NCI-H1930 (cell line): ENCODE data around the gene SMYD4.
"Not testable (repeated sequence)": the region's sequence is repeated elsewhere in the genome, so short reads cannot be mapped to it uniquely, and the experiment has no call there.

Source experiments
- DNase-seq, 2 experiments: peaks; one replicate each; lab custom pipeline; 2025; lab: John Stamatoyannopoulos, UW

Gene SMYD4

DNA sequence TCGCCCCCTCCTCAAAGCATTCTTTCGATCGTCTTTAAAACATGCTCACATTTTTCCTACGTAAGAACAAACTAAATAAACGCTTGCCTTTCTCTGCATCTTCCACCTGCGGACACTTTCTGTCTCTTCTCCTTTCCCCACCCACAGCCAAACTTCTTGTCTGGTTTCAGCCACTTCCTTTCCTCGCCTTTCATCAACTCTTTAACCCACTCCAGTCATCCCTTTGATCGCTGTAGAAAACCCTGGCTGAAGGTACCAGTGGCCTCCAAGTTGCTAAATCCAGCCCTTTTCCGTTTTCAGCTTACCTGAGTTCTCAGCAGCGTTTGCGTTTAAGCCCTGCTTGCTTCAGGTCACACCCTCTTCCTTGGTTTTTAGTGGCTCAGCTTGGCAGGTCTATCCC, 586 bp upstream of the SMYD4 start:
- no peak for DNase-seq

DNA sequence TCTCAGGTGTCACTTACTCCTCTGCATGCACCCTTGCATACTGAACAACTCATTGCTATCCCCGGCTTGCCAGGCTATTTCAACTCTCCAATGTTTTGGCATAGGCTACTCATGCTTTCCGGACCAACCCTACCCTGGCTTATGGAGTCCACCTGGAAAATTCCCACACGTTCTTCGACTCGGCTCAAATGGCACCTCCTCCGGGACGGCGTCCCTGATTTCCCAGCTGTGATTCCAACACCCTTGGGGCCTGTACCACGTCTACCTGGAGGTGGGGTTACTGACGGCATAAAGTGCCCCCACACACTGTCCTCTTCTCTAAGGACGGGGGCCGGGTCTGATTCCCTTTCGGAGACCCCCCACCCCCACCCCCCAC, 498 bp downstream of the SMYD4 start:
- DNase-seq, result no peak

DNA sequence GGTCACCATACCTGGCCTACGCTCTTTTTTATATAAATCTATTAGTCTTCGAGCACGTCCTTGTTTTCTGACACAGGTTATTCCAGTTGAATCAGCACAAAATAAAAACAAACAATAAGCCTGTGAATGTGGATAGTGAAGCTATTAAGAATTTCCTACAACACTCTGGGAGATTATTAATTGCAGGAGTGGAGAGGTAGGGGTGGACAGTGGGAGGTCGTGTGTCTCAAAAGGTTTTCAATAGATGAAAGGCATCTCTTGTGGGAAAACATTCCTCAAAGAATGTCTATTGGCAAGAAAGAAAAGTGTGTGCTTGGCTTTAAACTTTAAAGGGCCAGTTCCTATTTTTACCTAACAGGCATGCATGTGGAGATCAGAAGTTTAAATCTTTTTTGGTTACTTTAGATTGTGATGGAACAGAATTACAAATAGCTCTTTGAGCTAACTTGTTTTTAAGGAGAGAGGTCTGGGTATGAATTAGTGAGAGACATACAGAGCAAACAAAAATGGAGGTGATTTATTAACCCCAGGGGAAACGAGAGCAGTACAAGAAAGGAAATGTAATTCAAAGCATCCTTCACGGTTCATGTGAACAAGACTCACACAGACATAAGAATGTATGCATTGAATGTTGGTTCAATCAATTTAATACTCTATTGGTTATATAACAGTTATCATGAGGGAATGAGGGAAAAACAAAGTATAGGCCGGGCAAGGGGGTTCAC, 9.0 kb downstream of the SMYD4 start:
- DNase-seq, result no peak

DNA sequence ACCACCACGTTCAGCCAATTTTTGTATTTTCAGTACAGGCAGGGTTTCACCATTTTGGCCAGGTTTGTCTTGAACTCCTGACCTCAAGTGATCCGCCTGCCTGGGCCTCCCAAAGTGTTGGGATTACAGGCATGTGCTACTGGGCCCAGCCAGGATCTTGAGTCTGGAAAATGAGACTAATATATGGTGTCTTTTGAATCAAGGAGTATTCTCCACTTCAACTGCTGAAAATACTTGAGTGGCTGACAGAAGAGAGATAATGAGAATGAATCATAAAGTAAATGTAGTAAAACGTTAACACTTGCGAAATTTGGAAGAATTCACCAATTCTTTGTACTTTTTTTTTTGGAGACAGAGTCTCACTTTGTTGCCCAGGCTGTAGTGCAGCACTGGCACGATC, 16.6 kb downstream of the SMYD4 start:
- DNase-seq, result no peak

DNA sequence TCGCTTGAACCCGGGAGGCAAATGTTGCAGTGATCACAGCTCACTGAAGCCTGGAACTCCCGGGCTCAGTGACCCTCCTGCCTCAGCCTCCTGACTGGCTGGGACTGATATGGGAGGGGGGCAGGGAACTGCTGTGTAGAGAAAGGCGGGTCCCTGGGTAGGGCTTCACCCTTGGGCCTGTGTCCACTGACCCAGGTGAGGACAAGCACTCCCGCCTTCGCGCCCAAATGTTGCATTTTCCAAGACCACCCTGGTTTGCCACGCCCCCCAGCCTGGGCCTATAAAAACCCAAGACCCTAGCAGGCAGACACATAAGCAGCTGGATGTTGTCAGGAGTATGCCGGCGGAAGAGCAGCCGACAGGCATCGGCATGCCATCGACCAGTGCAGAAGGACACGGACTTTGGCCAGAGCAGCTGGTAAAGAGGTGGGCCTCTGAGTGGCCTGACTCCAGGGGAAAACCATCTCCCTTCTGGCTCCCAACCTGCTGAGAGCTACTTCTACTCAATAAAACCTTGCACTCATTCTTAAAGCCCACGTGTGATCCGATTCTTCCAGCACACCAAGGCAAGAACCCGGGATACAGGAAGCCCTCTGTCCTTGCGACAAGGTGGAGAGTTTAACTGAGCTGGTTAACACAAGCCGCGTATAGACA, 19.1 kb downstream of the SMYD4 start:
- no peak for DNase-seq

DNA sequence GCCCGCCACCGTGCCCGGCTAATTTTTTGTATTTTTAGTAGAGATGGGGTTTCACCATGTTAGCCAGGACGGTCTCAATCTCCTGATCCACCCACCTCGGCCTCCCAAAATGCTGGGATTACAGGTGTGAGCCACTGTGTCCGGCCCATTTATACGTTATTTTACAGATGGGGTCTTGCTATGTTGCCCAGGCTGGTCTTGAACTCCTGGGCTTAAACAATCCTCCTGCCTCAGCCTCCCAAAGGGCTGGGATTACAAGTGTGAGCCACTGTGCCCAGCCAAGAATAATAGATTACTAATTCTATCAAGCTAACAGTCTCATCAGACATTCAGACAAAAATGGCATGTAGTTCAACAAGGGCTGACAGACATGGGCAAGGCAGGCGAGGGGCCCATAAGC, 19.9 kb downstream of the SMYD4 start:
- not testable (repeated sequence) for DNase-seq

DNA sequence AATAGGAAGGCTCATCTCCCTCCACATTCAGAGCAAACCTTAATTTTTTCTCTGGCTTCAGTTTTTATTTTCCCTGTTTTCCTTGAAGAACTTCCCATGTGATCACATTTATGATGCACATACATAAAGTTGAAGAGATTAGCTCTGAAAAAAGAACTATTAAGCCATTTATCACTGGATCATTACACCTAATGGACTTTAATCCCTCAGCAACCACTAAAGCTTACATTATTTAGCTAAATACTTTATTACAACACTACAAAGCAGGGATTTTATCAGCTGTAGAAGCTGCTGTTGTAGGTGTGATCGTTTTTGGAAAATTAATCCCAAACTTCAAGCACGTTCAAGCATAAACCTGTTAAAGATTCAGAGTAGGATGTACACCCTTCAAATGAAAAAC, 21.1 kb downstream of the SMYD4 start:
- no peak for DNase-seq

DNA sequence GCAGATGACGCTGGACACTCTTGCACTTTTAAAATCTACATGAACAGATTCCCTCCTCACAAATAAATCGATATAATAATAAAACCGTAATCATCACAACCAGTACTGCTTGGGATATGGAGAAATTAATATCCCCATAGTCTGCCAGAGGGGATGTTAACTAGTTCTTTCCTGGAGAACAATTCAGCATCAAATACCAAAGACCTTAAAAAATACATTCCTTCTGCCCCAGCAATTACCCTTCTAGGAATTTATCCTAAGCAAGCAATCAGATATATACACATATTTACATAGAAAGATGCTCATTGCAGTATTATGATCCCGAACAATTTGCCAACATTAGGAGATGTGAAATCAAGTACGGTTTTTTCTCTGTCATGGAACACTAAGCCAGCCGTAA, 21.8 kb downstream of the SMYD4 start:
- DNase-seq, result no peak

DNA sequence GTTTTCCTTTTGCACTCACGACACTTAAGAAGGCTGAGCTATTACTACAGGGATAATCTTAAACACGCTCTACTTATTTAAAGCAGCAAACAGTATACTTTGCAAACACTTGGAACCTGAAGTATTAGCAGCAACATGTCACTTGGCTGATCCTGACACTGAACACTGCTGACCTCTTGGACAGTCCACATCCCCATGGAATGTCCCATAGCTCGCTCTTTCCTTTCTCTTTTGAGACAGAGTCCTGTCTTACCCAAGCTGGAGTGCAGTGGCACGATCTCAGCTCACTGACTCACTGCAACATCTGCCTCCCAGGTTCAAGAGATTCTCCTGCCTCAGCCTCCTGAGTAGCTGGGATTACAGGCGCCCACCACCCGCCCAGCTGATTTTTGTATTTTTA, 26.4 kb downstream of the SMYD4 start:
- DNase-seq, result no peak

DNA sequence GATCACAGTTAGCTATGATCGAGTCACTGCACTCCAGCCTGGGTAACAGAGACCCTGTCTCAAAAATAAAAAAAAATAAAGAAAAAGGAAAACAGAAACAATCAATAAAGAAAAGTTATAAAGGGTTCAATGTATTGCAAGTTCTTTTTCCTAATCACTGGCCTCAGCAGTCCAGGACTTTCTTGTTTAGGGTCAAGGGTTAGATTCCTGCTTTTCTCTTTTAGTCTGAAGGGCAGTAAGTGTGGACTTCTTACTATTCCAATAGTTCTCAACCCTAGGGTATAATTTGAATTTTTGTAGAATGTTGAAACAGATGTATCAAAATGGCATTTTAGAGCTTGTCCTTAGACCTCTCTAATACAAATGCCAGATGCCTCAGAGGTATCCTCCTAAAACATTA, 27.3 kb downstream of the SMYD4 start:
- no peak for DNase-seq

DNA sequence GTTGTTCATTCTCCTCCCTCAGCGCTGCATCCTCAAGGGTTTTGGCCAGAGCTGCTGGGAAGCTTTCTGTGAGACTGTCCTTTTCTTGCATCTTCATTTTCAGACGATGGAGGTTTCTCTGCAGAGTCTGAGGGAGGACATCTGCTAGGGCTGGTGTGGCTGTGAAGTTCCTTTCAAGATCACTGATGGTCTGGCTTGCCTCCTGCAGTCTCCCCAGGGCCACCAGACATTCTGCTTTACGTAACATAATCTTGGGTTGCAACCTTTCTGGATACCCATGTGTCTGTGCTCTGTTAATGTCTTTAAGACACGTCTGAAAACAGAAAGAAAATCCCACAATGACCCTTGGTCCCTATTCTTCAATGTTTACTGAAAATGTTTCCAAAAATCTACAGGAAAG, 29.0 kb downstream of the SMYD4 start:
- no peak for DNase-seq

DNA sequence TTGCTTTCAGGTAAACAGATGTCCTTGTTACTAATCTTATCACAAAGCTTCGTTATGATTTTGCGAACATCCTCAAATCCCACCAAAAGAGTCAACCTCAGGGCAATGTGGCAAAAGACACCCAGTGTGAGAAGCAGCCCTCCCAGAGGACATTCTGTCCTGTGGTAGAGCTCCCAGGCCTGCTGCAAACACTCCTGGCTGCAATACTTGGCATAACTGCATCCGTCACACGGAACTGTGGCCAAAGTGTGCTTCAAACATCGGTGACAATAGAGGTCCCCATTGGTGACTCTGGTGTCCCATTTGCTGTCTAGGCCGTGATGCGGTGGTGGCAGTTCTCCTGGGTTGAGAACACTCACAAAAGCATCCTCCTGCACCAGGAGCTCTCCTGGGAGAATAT, 29.5 kb downstream of the SMYD4 start:
- DNase-seq, result no peak

DNA sequence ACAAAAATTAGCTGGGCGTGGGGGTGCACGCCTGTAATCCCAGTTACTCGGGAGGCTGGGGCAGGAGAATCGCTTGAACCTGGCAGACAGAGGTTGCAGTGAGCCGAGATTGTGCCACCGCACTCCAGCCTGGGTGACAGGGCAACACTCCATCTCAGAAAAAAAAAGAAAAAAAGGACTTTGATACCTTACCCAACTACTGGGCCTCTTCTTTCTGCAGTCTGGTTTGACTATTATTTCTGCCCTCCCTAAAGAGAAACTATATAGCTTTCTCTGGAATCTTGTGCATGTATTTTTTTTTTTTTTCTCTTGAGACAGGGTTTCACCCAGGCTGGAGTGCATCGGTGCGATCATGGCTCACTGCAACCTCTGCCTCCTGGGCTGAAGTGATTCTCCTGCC, 31.9 kb downstream of the SMYD4 start:
- not testable (repeated sequence) for DNase-seq

DNA sequence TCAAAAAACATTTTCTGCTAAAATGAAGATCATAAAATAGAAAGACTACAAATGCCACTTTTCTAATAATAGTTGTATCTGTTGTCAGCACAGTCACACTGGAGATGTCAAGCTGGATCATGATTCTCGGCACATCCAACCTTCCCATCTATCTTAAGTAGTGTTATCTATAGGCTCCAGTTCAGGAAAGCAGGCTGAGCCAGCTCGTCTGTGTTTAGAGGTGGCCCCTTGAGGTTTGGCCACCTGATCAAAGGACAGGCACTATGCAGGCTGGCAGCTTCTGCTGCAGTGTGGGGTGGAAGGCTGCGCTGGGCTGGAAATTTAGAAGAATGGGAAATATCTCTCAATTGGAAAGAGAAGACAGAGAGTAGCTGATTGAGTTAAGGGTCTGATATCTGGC, 32.4 kb downstream of the SMYD4 start:
- DNase-seq, result no peak

DNA sequence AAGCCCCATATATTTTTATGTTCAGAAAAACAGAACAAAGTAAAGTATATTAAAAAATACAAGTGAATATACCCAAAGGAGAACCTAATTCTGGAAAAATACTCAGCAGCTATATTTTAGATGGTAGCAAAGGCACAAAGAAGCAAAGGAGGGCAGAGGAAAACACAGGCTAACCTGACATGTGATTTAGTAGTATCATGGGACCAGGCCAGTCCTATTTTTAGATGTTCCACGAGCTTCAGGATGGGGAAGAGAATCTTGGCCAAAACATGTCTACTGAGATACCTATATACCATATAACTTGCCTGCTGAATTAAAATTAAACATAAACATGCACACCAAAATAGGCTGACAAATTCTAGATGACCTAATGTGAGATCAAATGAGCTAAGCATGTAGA, 32.9 kb downstream of the SMYD4 start:
- DNase-seq, result no peak

DNA sequence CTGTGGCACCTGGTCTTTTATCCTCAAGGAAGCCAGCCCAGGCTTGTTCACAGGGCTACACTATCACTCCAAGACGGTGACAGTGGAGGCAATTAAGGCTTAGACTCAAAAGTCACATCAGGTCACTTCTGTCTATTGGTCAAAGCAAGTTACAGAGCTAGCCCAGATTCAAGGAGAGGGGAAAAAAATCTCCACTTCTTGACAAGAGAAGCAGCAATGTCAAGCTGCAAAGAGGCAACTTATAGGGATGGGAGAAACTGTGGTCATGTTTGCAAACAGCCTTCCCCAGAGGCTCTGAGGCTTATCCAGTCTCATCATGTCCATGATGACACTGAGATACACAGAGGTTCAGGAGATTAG, 36.3 kb downstream of the SMYD4 start:
- no peak for DNase-seq

DNA sequence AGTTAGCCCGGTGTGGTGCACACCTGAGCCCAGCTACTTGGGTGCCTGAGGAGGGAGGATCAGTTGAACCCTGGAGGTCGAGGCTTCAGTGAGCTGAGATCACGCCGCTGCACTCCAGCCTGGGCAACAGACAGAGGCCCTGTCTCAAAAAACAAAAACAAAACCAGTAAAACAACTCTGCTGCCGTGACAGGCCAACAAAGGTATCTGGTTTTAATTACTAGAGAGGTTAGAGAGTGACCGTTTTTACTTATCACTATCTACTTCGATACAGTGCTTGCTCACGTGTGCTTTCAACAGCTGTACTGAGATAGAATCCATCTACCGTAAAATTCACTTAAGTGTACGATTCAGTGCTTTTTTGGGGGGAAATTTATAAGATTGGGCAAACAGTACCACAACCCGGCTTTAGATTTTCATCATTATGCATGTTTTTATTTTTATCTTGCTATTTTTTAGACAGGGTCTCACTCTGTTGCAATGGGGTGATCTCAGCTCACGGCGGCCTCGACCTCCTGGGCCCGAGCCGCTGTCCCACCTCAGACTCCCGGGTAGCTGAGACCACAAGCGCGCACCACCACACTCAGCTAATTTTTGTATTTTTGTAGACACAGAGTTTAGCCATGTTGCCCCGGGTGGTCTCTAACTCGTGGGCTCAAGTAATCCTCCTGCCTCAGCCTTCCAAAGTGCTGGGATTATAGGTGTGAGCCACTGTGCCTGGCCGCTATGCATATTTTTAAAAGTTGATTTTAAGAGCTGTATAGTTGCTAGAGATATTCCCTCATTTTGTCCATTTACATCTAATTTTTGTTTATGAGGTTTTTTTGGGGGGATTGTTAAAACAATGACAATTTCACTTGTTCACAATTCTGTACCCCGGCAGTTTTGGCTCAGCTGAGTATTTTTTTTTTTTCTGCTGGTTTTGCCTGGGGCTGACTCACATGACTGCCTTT, 36.9 kb downstream of the SMYD4 start:
- no peak for DNase-seq

DNA sequence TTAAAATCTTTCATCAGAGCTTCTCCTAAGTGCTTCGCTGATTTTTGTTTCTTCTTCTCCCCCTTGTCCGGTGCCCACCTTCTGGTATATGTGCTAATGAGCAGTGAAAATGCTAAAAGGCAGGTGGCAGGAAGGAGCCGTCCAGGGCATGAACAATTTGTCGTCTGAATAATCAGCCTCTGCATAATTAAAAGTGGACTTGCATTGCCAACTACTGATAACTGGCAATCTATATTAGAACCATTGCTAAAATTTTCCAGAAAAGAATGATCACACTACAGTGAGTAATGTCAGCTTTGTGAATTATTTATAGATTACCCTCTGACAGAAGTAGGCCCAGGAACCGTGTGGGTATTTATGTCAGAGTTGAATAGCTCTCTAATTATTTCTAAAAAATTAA, 39.8 kb downstream of the SMYD4 start:
- no peak for DNase-seq

DNA sequence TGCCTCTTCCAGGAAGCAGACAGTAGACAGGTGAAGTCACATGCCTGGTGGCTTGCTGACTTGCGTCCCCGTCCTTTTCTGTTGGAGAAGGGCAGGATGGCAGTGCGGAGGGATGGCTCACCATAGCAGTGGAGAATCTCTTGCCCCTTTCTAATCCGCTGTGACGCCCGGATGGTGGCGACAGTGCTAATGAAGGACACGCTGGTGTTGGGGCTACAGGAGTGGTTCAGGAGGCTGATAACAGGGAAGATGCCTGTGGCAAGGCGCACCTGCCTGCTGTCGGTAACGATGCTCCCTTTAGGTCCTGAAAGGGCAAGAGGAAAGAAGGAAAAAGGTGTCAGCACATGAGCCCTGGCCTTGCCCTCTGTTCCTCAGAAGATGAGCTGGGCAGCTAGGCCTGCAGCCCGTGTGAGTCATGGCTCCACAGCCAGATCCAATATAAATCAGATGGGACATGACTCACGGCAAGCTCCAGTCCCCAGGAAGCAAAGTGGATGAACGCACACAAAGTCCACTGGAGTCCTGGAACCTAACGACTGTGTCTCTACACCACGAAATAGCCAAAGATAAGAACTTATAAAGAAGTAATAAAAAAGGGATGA, 42.3 kb downstream of the SMYD4 start:
- DNase-seq, result no peak

DNA sequence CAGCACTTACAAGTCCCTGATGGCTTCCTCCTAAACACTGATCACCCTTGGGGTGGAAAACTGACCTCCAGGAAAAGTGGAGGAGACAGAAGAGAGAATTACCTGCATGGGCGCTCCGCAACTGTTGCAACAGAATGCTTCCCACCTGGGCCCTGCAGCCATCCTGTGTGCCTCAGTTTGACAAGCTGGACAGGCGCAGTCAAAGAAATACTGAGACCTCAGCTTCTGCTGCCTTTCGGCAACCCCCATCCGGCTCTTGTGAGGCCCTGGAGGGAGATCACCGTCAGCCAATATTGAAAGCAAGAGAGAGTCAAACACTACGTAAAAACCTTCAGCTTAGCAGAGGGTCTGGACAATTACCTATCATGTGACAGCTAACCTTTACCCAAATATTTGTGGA, 43.0 kb downstream of the SMYD4 start:
- DNase-seq, result no peak

DNA sequence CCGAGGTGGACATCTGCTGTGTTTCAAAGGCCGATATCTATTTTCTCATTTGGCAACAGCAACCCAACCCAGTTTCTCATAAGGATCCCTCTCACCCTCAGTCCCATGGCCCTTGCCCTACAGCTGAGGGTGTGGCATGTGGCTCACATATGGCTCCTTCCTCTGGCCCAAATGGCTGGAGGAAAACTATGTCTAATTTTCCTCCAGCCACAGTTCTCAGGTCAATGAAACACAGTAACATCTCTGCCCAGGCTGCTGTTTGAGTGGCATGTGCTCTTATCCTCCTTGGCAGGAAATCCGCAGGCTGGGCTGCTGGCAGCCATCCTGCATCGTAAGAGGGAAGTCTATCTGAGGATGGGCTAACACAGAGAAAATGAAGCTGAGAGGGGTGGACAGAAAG, 43.8 kb downstream of the SMYD4 start:
- DNase-seq, result no peak

DNA sequence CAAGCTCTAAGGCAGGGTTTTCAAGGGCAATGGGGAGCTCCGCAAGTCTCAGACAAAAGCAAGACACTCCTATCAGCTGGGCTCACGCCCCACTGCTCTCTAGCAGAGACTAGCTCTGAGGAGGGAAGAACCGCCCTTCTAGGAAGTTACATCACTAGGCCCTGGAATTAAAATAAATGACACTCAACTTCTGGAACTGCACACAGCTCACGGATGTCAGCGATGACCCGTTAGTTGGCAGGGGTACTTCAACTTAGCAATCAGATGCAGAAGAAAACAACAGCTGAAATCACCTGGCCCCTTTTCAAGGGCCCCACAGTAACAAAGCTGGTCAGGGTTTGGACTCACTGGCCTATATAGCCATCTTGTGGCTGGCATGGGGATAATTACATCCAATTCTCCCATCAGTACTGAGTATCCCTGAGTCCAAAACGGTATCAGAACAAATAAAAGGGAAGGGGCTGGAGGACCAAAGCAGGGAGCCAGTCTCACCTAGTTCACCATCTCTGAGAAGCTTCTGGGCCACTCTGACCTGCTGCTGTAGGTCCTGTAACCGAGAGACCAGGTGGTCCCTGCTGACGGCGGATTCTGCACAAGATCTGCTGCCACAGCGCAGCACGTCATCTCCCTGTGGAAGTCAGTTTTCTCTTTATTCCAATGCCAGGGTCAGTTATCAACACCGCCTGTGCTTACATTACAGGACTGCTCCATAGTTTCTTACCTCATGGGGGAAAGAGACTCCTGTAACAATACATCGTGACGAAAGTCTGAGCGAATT, 45.7 kb downstream of the SMYD4 start:
- DNase-seq, result no peak
